Measurements from ENCODE around the gene LRRC75B. TPM values are rescaled to one million over a fixed set of nuclear protein-coding genes. Genes with fewer than 3 reads are reported as not detected.
A peak's percentile ranks its signal among the peaks of the same experiment; 100 is the strongest.

The LRRC75B gene
- total RNA-seq, 1 experiment from 2014 or later, result 18.1 TPM

DNA sequence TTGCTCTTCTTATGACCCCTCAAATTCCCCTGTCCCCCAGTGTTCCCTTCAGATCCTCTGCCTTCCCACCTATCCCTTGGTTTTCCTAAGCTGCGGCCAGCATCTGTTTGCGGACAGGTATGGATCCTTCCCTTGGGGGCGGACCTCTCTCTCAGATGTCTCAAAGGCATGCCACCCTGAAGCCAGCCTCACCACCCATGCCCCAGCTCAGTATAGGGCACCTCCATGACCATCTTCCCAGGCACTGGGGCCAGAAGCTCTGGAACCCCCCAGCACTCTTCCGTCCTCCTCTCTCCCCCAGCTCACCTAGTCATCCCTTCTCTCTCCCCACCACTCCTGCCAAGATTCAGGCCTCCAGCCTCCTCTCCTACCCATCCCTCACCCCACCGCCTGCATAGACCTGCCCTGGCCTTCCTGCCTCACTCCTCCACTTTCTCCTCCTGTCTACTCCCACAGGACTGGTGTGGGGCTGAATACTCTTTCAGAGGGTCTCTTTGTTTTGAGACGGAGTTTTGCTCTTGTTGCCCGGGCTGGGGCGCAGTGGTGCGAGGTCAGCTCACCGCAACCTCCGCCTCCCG, 2.2 kb downstream of the LRRC75B start:
- no peak overlapping the region for H2AK5ac ChIP-seq (ENCODE audit: insufficient read length, low read length)
- no peaks in the 10 kb centered on the region for H3K9me3 ChIP-seq (ENCODE audit: control insufficient read depth, low read depth, low read length)
- H2BK15ac ChIP-seq (ENCODE audit: low read depth, low read length), result no peak overlapping the region
- no peak overlapping the region for H2BK5ac ChIP-seq (ENCODE audit: insufficient read length, low read length)
- no peaks in the 10 kb centered on the region for H3K27me3 ChIP-seq (ENCODE audit: insufficient read depth, low read length)
- no peak overlapping the region for H3K23ac ChIP-seq (ENCODE audit: insufficient read length, low read depth, low read length)
- H3K14ac ChIP-seq (ENCODE audit: insufficient read depth, low read length), result no peak overlapping the region
- no peaks in the 10 kb centered on the region for H3K79me2 ChIP-seq (ENCODE audit: insufficient read depth, low read length)
- no peak overlapping the region for H3K27ac ChIP-seq (ENCODE audit: insufficient read length, low read depth, low read length)
- H2BK12ac ChIP-seq (ENCODE audit: insufficient read length, low read depth, low read length), result no peak overlapping the region
- no peak overlapping the region for H3K18ac ChIP-seq (ENCODE audit: insufficient read length, low read depth, low read length)
- no peak overlapping the region for H3K56ac ChIP-seq (ENCODE audit: insufficient read length, low read depth, low read length)
- H3K27ac Mint-ChIP-seq, result peak overlapping the region in 1 of 3 experiments; percentile 16; a peak in 2 of 7 replicates
- H2BK20ac ChIP-seq (ENCODE audit: low read depth, low read length, poor library complexity, severe bottlenecking), result no peak overlapping the region
- H4K5ac ChIP-seq (ENCODE audit: insufficient read length, low read depth, low read length), result no peak overlapping the region
- H4K20me1 ChIP-seq (ENCODE audit: control insufficient read depth, insufficient read depth, insufficient read length), result no peaks in the 10 kb centered on the region
- no peak overlapping the region for H3K4me2 ChIP-seq (ENCODE audit: insufficient read depth, insufficient read length, low read length)
- no CpG with 5 or more reads among the region's 12 CpGs for WGBS (ENCODE audit: extremely low coverage, insufficient read length, low lambda C conversion rate)
- H3T11ph ChIP-seq (ENCODE audit: low read length), result no peak overlapping the region
- no peak overlapping the region for H4K91ac ChIP-seq (ENCODE audit: insufficient read length, low read depth, low read length)
- no peaks in the 10 kb centered on the region for H3K27me3 Mint-ChIP-seq (ENCODE audit: low read depth)
- H3K4ac ChIP-seq (ENCODE audit: low read depth, low read length), result no peak overlapping the region
- no peaks in the 10 kb centered on the region for H3K4me1 ChIP-seq (ENCODE audit: insufficient read depth, low read length)
- no peak overlapping the region for H2BK120ac ChIP-seq (ENCODE audit: low read depth, low read length, poor library complexity, severe bottlenecking)
- peak overlapping the region in 1 of 2 experiments; percentile 25; a peak in 2 of 5 replicates for H3K4me3 Mint-ChIP-seq
- peaks cover 0 to 8% (median 7%) of the 10 kb centered on the region in 3 experiments; a peak in 3 of 7 replicates for H3K36me3 Mint-ChIP-seq (ENCODE audit: insufficient read depth in 1 of 3, low read depth in 3 of 3)
- no peaks in the 10 kb centered on the region for H3K9me3 Mint-ChIP-seq
- no peak overlapping the region for H2AFZ ChIP-seq (ENCODE audit: low read length)
- TF ChIP-seq, protein P1, sequence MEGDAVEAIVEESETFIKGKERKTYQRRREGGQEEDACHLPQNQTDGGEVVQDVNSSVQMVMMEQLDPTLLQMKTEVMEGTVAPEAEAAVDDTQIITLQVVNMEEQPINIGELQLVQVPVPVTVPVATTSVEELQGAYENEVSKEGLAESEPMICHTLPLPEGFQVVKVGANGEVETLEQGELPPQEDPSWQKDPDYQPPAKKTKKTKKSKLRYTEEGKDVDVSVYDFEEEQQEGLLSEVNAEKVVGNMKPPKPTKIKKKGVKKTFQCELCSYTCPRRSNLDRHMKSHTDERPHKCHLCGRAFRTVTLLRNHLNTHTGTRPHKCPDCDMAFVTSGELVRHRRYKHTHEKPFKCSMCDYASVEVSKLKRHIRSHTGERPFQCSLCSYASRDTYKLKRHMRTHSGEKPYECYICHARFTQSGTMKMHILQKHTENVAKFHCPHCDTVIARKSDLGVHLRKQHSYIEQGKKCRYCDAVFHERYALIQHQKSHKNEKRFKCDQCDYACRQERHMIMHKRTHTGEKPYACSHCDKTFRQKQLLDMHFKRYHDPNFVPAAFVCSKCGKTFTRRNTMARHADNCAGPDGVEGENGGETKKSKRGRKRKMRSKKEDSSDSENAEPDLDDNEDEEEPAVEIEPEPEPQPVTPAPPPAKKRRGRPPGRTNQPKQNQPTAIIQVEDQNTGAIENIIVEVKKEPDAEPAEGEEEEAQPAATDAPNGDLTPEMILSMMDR (conservative IDR thresholded peaks at IDR 0.05), result no peak
- H3K23me2 ChIP-seq (ENCODE audit: insufficient read length, low read depth, low read length, poor library complexity, severe bottlenecking), result no peaks in the 10 kb centered on the region
- H3K79me1 ChIP-seq (ENCODE audit: insufficient read depth, low read depth, low read length, poor library complexity, severe bottlenecking), result no peaks in the 10 kb centered on the region
- no peak overlapping the region for H3K9ac ChIP-seq (ENCODE audit: extremely low read depth, insufficient read length, low read length)
- peaks cover 5 to 26% of the 10 kb centered on the region in 2 experiments for H3K4me1 Mint-ChIP-seq
- H4K8ac ChIP-seq (replicated peaks; ENCODE audit: insufficient read length, low read depth, low read length), result no peak overlapping the region
- DNase-seq, result no peak

Data from H9 (cell line).